ENCODE results near the gene FCER1G.

DNA sequence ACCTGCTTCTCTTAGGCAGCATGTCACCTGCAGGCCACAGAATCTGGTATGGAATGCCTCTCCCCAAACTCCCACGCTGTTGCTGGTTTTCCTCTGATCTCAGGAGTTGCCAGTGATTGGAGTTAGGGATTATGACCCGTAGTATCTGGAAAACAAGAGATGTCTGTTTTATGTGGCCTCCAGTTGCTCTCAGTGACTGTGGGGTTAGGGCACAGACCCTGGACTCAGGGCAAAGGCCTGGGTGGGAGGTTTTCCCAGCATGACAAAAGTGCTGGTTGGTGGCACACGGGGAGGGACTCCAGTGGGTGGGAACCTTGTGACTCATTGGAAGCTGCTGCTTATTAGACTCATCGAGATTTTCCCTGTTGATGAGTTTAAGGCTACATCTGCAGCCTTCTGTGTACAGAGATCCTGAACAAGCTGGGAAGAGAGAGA lies 23.0 kb downstream of the FCER1G start, which contains the start of gene NR1I3:
- TF ChIP-seq ZNF2 (tag by site-specific recombination; IDR thresholded peaks at IDR 0.05) (no peak), ZNF202 (tag by site-specific recombination; IDR thresholded peaks at IDR 0.05; ENCODE audit: borderline replicate concordance) (no peak)
